HAP-1 (cell line): ENCODE measurements around the gene S1PR2.
"Not testable (repeated sequence)": the region's sequence is repeated elsewhere in the genome, so short reads cannot be mapped to it uniquely, and the experiment has no call there.

Experiments
- DNase-seq, 2 experiments: peaks; one replicate each; pipeline ENCODE4 v3.0.0-alpha.2; 2016 to 2020; ENCODE audit warnings: low spot score in 2 of 2
- H3K27me3 ChIP-seq: fragments of 250-450 bp; sonication (Bioruptor Pico); 2 replicates; pipeline ENCODE4 v1.5.1; 2020; ENCODE audit warnings: low read depth, mild to moderate bottlenecking, moderate library complexity
- H3K36me3 ChIP-seq: fragments of 250-450 bp; sonication (Bioruptor Pico); replicated peaks from 2 replicates; pipeline ENCODE4 v1.5.1; 2020; ENCODE audit warnings: mild to moderate bottlenecking
- H3K4me1 ChIP-seq: fragments of 250-450 bp; sonication (Bioruptor Pico); 2 replicates; pipeline ENCODE4 v1.5.1; 2020; ENCODE audit warnings: mild to moderate bottlenecking
- H3K4me3 ChIP-seq: fragments of 250-450 bp; sonication (Bioruptor Pico); 2 replicates; pipeline ENCODE4 v1.5.1; 2020; ENCODE audit warnings: mild to moderate bottlenecking, moderate library complexity
- H3K9me3 ChIP-seq: fragments of 250-450 bp; sonication (Bioruptor Pico); 2 replicates; pipeline ENCODE4 v1.5.1; 2020; ENCODE audit warnings: mild to moderate bottlenecking, moderate library complexity
- in situ Hi-C: fragments of 300-500 bp; cut with MboI; formaldehyde crosslinking; loops from 3 replicates; pipeline ENCODE4 v1.14.3; 2020; ENCODE audit warnings: low sequenced_read_pairs, inconsistent platforms, mixed read lengths

S1PR2 gene

DNA sequence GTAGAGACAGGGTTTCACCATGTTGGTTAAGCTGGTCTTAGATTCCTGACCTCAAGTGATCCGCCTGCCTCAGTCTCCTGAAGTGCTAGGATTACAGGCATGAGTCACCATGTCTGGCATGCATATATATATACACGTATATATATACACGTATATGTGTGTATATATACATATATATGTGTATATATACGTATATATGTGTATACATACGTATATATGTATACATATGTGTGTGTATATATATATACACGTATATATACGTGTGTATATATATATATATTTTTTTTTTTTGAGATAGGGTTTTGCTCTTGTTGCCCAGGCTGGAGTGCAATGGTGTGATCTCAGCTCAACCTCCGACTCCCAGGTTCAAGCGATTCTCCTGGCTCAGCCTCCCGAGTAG, 48.3 kb downstream of the S1PR2 start:
- Histone ChIP-seq H3K4me3 (no peak overlapping the region), H3K4me1 (no peaks in the 10 kb centered on the region), H3K36me3 (peaks cover 72% of the 10 kb centered on the region)

DNA sequence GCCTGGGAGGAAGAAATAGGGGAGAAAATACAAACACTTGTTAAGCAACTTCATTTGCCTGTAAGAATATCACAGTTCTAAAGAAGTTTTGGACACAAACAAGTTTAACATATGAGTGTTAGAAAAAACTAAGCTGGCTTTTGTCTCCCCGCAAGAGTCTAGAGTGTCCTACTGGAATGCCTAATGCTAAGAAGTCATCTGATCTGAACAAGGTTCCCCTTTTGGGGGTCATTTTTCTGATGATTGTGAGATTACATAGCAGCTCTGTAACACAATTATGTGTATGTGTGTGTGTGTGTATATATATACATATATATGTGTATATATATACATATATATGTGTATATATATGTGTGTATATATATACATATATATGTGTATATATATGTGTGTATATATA, 49.1 kb downstream of the S1PR2 start:
- DNase-seq = no peak
- H3K4me3 ChIP-seq = no peak overlapping the region
- in situ Hi-C loops = no loop called here
- H3K9me3 ChIP-seq = no peaks in the 10 kb centered on the region
- no peaks in the 10 kb centered on the region for H3K4me1 ChIP-seq
- H3K27me3 ChIP-seq = no peaks in the 10 kb centered on the region
- peaks cover 77% of the 10 kb centered on the region for H3K36me3 ChIP-seq

More for the DNA sequence above, 48.3 kb downstream of the S1PR2 start:
- no peaks in the 10 kb centered on the region for H3K9me3 ChIP-seq
- no peaks in the 10 kb centered on the region for H3K27me3 ChIP-seq
- in situ Hi-C loops = no loop called here
- no peak for DNase-seq

DNA sequence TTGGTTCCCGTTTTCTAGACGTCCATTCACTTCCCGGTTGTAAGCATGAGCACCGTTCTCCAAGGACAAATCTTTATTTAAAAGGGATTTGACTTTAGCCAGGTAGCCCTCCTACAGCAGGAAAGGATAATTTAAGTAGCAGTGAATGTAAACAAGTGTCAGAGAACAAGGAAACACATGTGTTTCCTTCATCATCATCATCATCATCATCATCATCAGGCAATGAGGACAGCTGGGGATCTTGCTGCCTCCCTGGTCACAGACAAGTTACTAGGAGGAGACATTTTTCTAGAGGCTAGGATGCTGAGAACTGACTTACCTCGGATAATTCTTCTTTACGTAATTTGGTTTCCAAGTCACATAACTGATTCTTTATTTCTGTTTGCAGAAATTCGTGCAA, 50.7 kb downstream of the S1PR2 start:
- no peaks in the 10 kb centered on the region for H3K27me3 ChIP-seq
- no peaks in the 10 kb centered on the region for H3K4me1 ChIP-seq
- in situ Hi-C loops = no loop called here
- H3K4me3 ChIP-seq = no peak overlapping the region
- peaks cover 82% of the 10 kb centered on the region for H3K36me3 ChIP-seq
- no peak for DNase-seq
- no peaks in the 10 kb centered on the region for H3K9me3 ChIP-seq

DNA sequence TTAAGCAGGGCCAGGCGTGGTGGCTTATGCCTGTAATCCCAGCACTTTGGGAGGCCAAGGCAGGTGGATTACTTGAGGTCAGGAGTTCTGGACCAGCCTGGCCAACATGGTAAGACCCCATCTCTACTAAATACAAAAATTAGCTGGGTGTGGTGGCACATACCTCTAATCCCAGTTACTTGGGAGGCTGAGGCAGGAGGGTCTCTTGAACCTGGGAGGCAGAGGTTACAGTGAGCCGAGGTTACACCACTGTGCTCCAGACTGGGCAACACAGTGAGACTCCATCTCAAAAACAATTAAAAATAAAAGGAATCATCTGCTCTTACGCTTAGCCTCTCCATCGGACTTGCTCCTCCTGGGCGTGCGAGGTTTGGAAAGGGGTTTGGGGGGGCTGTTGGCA, 51.1 kb downstream of the S1PR2 start:
- H3K9me3 ChIP-seq, DNase-seq, H3K27me3 ChIP-seq, H3K4me3 ChIP-seq, in situ Hi-C loops, H3K4me1 ChIP-seq: not testable (repeated sequence)
- H3K36me3 ChIP-seq = peaks cover 86% of the 10 kb centered on the region

DNA sequence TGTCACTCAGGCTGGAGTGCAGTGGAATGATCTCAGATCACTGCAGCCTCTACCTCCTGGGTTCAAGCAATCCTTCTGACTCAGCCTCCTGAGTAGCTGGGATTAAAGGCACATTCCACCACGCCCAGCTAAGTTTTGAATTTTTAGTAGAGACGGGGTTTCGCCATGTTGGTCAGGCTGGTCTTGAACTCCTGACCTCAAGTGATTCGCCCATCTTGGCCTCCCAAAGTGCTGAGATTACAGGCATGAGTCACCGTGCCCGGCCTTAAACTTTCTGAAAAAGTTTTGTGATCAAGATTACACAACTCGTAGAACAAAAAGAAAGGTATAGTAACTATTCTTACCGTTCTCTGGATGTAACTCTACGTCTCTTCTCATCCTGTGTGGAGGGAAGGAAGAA, 57.6 kb downstream of the S1PR2 start:
- DNase-seq = no peak
- H3K36me3 ChIP-seq = peaks cover 91% of the 10 kb centered on the region
- in situ Hi-C loops = loop anchor here (25.0 kb wide), 2 partner anchors 839 to 939 kb away; no protein-coding TSS in a partner anchor

More for the DNA sequence above, 57.6 kb downstream of the S1PR2 start:
- no peak overlapping the region for H3K4me3 ChIP-seq
- H3K4me1 ChIP-seq = no peaks in the 10 kb centered on the region
- H3K9me3 ChIP-seq = no peaks in the 10 kb centered on the region
- no peaks in the 10 kb centered on the region for H3K27me3 ChIP-seq
